NCI-H2081 treated with DMSO at 0.1 percent for 48 hours (cell line): ENCODE measurements around the gene HAGH.
A peak's percentile ranks its signal among the peaks of the same experiment; 100 is the strongest.

Experiments
- DNase-seq: peaks from one replicate; lab custom pipeline; 2025; lab: John Stamatoyannopoulos, UW

Gene HAGH

DNA sequence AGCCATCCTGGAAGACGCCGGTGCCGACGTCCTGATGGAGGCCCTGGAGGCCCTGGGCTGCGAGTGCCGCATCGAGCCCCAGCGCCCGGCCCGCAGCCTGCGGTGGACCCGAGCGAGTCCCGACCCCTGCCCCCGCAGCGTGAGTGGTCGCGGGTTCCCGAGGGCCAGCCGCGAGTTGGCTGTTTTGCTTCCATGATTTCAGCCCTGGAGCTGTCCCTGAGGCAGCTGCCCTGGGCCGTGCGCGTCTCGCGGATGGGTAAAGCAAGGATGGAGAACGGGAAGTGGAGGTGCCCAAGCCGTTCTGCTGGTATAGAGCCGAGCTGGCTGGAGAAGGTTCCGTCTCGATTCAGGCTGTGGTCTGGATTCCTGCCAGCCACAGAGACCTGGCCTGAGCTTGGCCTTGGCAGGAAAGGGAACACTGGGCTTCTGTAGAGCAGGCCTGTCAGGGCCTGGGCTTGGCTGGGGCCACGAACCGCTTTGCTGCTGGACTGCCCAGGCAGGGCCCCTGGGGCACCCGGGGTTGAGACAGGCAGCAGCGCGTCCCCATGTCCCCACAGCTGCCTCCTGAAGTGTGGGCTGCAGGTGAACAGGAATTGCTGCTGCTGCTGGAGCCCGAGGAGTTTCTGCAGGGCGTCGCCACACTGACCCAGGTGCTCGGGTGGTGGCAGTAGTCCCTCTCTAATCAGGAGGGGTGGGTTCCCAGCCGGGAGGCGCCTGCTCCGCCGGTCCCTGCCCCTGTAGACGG lies 52.8 kb downstream of the HAGH start:
- DNase-seq: no peak

DNA sequence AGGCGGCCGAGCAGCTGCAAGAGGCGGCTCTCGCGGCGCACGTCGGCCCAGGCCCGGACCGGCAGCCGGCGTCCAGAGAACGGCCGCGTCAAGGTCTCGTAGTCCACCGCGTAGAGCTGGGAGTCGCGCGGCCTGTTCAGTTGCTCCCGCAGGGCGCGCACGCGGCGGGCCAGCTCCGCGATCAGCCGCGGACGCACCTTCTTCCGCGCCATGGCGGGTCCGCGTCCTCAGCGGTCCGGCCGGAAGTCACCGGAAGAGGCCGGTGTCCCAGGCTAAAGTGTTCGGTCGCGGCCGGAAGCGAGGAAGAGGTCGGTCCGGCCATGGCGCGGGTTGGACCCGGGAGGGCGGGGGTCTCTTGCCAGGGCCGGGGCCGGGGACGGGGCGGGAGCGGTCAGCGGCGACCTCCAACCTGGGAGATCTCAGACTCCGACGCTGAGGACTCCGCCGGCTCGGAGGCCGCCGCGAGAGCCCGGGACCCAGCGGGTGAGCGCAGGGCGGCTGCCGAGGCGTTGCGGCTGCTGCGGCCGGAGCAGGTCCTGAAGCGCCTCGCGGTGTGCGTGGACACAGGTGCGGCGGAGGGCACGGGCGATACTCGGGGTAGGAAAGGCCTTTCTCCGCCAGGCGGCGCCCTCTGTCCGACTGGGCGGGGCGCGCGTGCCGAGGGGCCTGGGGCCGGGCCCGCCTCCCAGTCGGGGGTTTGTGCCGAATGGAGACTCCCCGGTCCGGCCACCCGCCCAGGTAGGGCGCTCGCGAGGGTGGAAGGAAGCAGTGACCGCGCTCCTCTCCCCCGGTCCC lies 53.5 kb downstream of the HAGH start, which contains the start of gene MRPS34:
Gene MRPS34, minus strand, starts transcription at position 227 of the 795 bp plus-strand sequence. Its CDS starts 15 bp downstream, at position 212.
- DNase-seq: peak; percentile 48

DNA sequence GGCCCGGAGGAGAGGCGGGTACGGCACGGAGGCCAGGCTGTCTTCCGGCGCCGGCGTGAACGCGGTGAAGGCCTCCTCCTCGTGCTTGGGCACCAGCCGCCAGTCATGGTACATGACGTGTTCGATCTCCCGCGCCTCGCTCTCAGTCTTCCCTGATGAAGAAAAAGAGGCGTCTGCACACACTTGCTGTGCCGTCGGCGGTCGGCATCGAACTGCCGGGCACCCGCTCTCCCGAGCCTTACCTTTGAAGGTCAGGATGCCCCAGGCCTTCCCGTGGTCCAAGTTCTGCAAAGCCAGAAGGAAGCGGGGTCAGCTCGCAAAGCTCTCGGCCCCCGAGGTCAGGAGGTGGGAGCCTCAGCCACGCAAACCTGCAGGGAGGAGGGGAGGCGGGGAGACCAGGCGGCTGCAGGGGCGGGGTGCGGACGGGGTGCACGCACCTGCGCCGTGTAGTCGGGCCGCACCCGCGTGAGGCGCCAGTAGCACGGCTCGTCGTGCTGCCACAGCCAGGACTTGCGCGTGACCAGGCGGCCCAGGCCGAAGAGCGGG lies 54.2 kb downstream of the HAGH start, which contains the start of gene EME2:
Gene EME2, plus strand, starts transcription at position 449 of the 546 bp plus-strand sequence. CDS start 418 bp downstream, outside the sequence.
- no peak for DNase-seq

DNA sequence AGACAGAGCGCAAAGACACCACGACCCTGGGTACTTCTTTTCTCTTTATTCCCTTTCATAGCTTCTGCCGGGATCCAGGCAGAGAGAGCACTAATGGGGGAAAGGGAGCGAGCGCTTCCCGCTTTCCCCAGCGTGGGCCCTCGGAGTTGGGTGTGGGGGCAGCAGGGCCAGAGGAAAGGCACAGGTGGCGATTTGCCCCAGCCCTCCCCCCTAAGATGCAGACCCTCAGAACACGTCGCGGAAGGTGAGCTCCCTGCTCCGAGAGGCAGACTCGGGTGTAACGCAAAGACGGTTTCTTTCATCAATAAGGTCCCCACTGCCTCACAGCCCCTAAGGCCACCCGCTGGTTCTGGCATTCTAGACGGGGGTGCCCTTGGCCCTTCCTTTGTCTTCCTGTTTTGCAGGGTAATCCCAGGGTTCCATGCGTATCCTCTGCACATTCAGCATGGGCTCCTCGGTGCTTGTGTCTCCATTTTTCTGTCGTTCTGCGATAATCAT lies 54.7 kb downstream of the HAGH start:
- DNase-seq: no peak

GRCh38 chr16:1771188-1771863 lies 55.3 kb downstream of the HAGH start, which contains the start of gene NME3:
Gene NME3, minus strand, starts transcription at chr16:1771543. Its CDS starts 9 bp downstream, at chr16:1771534.
- no peak for DNase-seq

GRCh38 chr16:1770328-1771187 lies 56.1 kb downstream of the HAGH start:
- peak; percentile 38 for DNase-seq

DNA sequence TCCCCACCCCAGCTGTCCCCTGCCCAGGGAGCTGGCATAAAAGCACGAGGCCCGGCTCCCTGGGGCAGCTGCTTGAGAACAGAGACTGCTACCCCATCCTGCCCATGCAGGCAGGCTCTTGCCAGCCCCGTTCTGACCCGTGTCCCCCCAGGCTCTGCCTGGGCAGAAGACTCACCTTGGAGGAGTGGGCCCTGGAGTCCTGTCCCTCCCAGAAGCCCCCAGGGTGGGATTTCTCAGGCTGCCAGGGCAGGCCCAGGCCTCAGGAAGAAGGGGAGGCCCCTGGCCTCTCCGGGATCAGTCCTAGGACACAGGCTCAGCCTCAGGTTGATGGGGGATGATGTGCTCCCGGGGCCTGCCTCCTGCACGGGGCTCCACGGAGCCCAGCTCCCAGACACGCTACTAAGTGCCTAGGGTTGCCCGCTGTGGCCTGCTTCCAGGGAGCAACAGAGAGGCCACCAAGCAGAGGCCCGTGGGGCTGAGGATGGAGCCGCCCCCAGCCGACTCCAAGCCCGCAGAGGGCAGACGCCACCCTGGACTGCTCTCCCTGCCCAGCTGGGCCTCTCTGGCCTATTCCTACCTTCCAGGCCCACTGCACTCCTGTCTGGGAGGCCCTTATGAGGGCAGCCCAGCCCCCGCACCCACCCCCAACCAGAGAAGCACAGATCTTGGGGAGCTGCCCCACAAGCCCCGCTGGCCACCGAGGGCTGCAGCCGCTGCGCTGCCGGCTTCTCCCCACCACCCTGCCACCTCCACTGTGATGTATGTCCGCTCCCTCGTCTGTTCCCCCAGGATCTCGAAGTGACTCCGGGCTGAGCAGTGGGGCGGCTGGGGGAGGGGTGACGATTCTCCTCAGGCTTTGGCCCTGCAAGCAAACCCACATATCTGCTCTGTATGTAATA lies 57.0 kb downstream of the HAGH start:
- no peak for DNase-seq

- no peak for DNase-seq
Measured at GRCh38 chr16:1768767-1769401, 57.7 kb downstream of the HAGH start.

DNA sequence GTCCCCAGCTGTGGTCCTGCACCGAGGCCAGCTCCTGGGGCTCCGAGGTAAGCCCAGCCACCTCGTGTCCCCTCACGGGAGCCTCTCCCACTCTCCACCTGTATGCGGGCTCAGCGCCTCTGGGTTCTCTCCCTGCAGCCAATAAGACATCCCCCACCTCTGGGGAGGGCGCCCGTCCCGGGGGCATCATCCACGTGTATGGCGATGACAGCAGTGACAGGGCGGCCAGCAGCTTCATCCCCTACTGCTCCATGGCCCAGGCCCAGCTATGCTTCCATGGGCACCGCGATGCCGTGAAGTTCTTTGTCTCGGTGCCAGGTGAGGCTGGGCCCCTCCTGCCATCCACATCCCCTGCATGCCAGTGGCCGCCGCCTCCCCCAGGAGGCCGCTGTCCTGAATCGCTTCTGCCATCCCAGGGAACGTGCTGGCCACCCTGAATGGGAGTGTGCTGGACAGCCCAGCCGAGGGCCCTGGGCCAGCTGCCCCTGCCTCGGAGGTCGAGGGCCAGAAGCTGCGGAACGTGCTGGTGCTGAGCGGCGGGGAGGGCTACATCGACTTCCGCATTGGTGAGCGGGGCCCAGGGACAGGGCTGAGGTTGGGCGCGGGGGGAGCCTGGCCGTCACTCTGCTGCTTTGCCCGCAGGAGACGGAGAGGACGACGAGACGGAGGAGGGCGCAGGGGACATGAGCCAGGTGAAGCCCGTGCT lies 58.4 kb downstream of the HAGH start:
- no peak for DNase-seq

DNA sequence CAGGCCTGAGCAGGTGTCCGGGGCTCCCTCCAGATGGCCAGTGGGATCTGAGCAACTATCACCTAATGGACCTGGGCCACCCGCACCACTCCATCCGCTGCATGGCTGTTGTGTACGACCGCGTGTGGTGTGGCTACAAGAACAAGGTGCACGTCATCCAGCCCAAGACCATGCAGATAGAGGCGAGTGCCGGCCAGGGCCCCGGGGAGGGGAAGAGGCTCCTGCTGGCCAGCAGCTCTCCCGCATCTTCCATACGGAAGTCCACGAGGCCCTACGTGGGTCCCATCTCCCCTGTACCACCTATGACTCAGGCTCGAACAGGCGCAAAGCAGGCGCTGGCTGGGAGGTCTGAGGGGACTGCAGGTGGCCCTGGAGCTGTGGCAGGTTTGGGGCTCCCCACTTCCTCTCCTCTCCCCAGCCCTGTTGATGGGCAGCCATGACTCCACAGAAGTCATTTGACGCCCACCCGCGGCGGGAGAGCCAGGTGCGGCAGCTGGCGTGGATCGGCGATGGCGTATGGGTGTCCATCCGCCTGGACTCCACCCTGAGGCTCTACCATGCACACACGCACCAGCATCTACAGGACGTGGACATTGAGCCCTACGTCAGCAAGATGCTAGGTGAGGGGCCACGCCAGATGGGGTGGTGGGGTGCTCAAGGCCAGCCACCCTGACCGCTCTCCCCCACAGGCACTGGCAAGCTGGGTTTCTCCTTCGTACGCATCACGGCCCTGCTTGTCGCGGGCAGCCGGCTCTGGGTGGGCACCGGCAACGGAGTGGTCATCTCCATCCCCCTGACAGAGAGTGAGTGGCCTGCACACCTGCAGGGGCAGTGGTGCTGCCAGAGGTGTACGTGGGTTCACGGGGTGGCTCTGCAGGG lies 59.3 kb downstream of the HAGH start:
- no peak for DNase-seq

GRCh38 chr16:1766701-1767100 lies 59.9 kb downstream of the HAGH start:
- DNase-seq: no peak

- DNase-seq: no peak
Measured at GRCh38 chr16:1766231-1766630, 60.4 kb downstream of the HAGH start.

GRCh38 chr16:1765826-1766225 lies 60.8 kb downstream of the HAGH start:
- DNase-seq: no peak

GRCh38 chr16:1764971-1765370 lies 61.7 kb downstream of the HAGH start:
- DNase-seq: no peak

DNA sequence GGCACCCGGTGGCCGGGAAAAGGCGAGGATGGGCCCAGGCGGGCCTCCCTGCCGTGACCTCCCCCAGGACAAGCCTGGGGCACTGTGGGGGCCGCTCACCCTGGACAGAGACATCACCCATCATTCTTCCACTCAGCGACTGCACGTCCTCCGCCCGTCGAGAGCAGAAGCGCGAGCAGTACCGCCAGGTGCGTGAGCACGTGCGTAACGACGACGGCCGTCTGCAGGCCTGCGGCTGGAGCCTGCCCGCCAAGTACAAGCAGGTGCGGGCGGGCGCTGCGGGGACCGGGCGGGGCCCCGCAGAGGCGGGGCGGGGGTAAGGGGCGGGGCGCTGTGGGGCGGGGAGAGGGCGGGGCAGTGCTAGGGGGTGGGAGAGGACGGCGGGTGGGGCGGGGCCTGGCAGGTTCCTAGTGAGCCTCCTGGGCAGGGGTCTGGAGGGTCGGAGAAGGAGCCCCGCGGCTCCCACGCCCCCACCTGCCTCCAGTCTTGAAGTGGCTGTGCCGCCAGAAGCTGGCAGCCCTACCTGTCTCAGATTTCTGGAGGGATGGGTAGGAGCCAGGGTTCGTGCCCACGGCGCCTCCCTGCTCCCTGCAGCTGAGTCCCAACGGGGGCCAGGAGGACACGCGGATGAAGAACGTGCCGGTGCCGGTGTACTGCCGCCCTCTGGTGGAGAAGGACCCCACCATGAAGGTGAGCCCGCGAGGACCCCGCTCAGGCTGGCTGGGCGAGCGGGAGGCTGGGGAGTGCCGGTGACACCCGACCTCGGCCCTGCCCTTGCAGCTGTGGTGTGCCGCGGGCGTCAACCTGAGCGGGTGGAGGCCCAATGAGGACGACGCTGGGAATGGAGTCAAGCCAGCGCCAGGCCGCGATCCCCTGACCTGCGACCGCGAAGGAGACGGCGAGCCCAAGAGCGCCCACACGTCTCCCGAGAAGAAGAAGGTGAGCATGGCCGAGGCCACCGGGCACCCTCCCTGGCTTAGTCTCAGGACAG lies 62.8 kb downstream of the HAGH start:
- DNase-seq: no peak

DNA sequence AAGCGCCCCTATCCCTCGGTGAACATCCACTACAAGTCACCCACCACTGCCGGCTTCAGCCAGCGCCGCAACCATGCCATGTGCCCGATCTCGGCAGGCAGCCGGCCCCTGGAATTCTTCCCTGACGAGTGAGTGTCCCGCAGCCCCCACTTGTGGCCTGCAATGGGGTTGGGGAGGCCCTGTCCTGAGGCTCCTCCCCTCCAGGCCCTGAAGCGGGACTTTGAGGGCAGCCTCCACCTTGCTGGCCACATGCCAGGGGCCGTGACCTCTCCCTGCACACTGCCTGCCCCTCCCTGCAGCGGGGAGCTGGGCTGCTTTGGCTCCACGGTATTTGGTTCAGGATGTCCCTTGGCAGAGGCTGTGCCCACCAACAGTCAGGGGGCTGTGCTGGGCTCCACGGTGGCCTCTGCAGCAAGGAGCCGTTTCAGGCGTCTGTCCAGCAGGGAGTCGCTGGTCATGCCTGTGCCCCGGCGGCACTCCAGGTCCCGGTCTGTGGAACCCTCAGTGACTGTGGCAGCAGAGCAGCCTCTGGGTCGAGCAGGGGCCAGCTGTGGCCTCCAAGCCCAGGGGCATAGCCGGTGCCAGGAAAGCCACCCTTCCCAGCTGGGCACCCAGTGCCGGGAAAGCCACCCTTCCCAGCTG lies 63.6 kb downstream of the HAGH start:
- no peak for DNase-seq
